ENCODE data around the gene IL20RA.

Gene IL20RA

GRCh38 chr6:137025786-137026730, 18.7 kb downstream of the IL20RA start:
- no peak overlapping the region for H3K27ac ChIP-seq (ENCODE audit: low read depth, low read length)
- no peak overlapping the region for H3K4me3 ChIP-seq (ENCODE audit: low read depth in 1 of 5, low read length in 5 of 5)
- H3K27me3 ChIP-seq (ENCODE audit: control insufficient read depth in 5 of 5, insufficient read depth in 4 of 5, low read length in 5 of 5), result peaks cover 0 to 2% (median 0%) of the 10 kb centered on the region in 5 donors
- H3K9ac ChIP-seq (ENCODE audit: low read length in 5 of 5), result no peak overlapping the region
- H3K4me1 ChIP-seq (ENCODE audit: control insufficient read depth in 5 of 5, insufficient read depth in 5 of 5, low read length in 5 of 5), result no peaks in the 10 kb centered on the region
- no peaks in the 10 kb centered on the region for H3K36me3 ChIP-seq (ENCODE audit: control insufficient read depth in 5 of 5, insufficient read depth in 5 of 5, low read length in 5 of 5)
- H3K9me3 ChIP-seq (ENCODE audit: control insufficient read depth in 5 of 5, low read length in 5 of 5), result no peaks in the 10 kb centered on the region

DNA sequence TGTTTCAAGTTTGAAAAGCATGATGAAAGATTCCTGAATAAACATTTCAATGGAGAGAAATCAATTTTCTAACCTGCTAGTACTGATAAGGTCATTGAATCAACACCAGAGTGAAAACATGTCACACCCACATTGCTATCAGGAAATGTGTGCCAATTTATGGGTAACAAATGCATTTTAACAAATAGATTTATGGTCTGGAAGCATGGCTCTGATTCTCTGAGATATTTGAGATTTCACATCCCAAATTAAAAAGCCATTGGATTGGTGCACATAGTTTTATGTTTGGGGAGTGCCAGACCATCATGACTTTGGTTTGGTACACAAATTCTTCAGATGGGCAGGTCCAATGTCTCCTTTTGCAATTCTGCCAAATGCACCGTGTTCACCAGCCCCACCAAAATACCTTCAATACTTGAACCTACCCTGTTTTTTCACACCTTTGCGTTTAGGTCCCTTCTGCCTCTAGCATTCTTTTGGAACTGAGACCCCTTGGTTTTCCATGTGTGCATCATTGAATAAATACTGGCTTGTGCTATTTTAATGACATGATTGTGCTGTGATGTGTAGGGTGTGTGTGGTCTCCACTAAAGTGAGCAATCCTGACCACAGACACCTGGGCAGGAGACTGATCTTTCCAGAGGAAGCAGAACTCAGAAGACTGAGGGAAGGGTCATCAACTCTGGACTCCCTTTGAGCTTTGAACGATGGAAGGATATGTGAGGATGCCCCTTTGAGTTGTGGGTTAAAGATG, 20.4 kb downstream of the IL20RA start:
- H3K4me1 ChIP-seq (ENCODE audit: control insufficient read depth in 5 of 5, insufficient read depth in 5 of 5, low read length in 5 of 5), result no peaks in the 10 kb centered on the region
- H3K9me3 ChIP-seq (ENCODE audit: control insufficient read depth in 5 of 5, low read length in 5 of 5), result peaks cover 0 to 3% (median 0%) of the 10 kb centered on the region in 5 donors
- no peak overlapping the region for H3K9ac ChIP-seq (ENCODE audit: low read length in 5 of 5)
- no peak overlapping the region for H3K27ac ChIP-seq (ENCODE audit: low read depth, low read length)
- H3K4me3 ChIP-seq (ENCODE audit: low read depth in 1 of 5, low read length in 5 of 5), result no peak overlapping the region
- peaks cover 0 to 2% (median 0%) of the 10 kb centered on the region in 5 donors for H3K27me3 ChIP-seq (ENCODE audit: control insufficient read depth in 5 of 5, insufficient read depth in 4 of 5, low read length in 5 of 5)
- H3K36me3 ChIP-seq (ENCODE audit: control insufficient read depth in 5 of 5, insufficient read depth in 5 of 5, low read length in 5 of 5), result no peaks in the 10 kb centered on the region

DNA sequence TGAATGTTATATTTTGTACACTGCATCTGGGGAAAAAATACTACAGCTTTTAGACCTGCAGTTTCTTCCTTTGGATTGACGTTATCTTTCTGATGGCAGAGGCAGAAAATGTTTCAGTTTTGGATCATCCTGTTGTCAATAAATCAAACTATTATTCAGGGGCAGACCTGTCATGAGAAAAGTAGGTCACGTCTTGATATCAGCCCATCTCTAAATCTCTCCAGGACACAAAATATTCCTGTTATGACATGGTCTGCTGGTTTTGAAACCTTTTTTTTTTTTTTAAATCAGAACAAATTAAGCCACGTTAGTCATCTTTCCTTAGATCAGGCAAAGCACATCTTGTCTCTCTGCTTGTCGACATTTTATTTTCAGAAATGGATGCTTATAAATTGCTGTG, 24.0 kb downstream of the IL20RA start:
- Histone ChIP-seq H3K36me3 (ENCODE audit: control insufficient read depth in 5 of 5, insufficient read depth in 5 of 5, low read length in 5 of 5) (no peaks in the 10 kb centered on the region), H3K27me3 (ENCODE audit: control insufficient read depth in 5 of 5, insufficient read depth in 4 of 5, low read length in 5 of 5) (peaks cover 0 to 12% (median 3%) of the 10 kb centered on the region in 5 donors), H3K4me3 (ENCODE audit: low read depth in 1 of 5, low read length in 5 of 5) (no peak overlapping the region), H3K9ac (ENCODE audit: low read length in 5 of 5) (no peak overlapping the region), H3K27ac (ENCODE audit: low read depth, low read length) (no peak overlapping the region), H3K9me3 (ENCODE audit: control insufficient read depth in 5 of 5, low read length in 5 of 5) (peaks cover 0 to 3% (median 0%) of the 10 kb centered on the region in 5 donors), H3K4me1 (ENCODE audit: control insufficient read depth in 5 of 5, insufficient read depth in 5 of 5, low read length in 5 of 5) (no peaks in the 10 kb centered on the region)

- Histone ChIP-seq H3K36me3 (ENCODE audit: control insufficient read depth in 5 of 5, insufficient read depth in 5 of 5, low read length in 5 of 5) (no peaks in the 10 kb centered on the region), H3K9me3 (ENCODE audit: control insufficient read depth in 5 of 5, low read length in 5 of 5) (peaks cover 0 to 3% (median 0%) of the 10 kb centered on the region in 5 donors), H3K4me3 (ENCODE audit: low read depth in 1 of 5, low read length in 5 of 5) (no peak overlapping the region), H3K27me3 (ENCODE audit: control insufficient read depth in 5 of 5, insufficient read depth in 4 of 5, low read length in 5 of 5) (peaks cover 0 to 16% (median 3%) of the 10 kb centered on the region in 5 donors), H3K9ac (ENCODE audit: low read length in 5 of 5) (no peak overlapping the region), H3K4me1 (ENCODE audit: control insufficient read depth in 5 of 5, insufficient read depth in 5 of 5, low read length in 5 of 5) (no peaks in the 10 kb centered on the region), H3K27ac (ENCODE audit: low read depth, low read length) (no peak overlapping the region)
Observed at GRCh38 chr6:137019476-137020272, 25.1 kb downstream of the IL20RA start.

GRCh38 chr6:137017081-137017480, 27.7 kb downstream of the IL20RA start:
- Histone ChIP-seq H3K4me3 (ENCODE audit: low read depth in 1 of 5, low read length in 5 of 5) (no peak overlapping the region), H3K4me1 (ENCODE audit: control insufficient read depth in 5 of 5, insufficient read depth in 5 of 5, low read length in 5 of 5) (no peaks in the 10 kb centered on the region), H3K27me3 (ENCODE audit: control insufficient read depth in 5 of 5, insufficient read depth in 4 of 5, low read length in 5 of 5) (peaks cover 0 to 17% (median 3%) of the 10 kb centered on the region in 5 donors), H3K36me3 (ENCODE audit: control insufficient read depth in 5 of 5, insufficient read depth in 5 of 5, low read length in 5 of 5) (no peaks in the 10 kb centered on the region), H3K9me3 (ENCODE audit: control insufficient read depth in 5 of 5, low read length in 5 of 5) (peaks cover 0 to 3% (median 0%) of the 10 kb centered on the region in 5 donors), H3K9ac (ENCODE audit: low read length in 5 of 5) (no peak overlapping the region), H3K27ac (ENCODE audit: low read depth, low read length) (no peak overlapping the region)

- Histone ChIP-seq H3K27ac (ENCODE audit: low read depth, low read length) (no peak overlapping the region), H3K4me3 (ENCODE audit: low read depth in 1 of 5, low read length in 5 of 5) (no peak overlapping the region), H3K9ac (ENCODE audit: low read length in 5 of 5) (no peak overlapping the region), H3K36me3 (ENCODE audit: control insufficient read depth in 5 of 5, insufficient read depth in 5 of 5, low read length in 5 of 5) (no peaks in the 10 kb centered on the region), H3K27me3 (ENCODE audit: control insufficient read depth in 5 of 5, insufficient read depth in 4 of 5, low read length in 5 of 5) (peaks cover 0 to 19% (median 4%) of the 10 kb centered on the region in 5 donors), H3K4me1 (ENCODE audit: control insufficient read depth in 5 of 5, insufficient read depth in 5 of 5, low read length in 5 of 5) (no peaks in the 10 kb centered on the region), H3K9me3 (ENCODE audit: control insufficient read depth in 5 of 5, low read length in 5 of 5) (peaks cover 0 to 3% (median 0%) of the 10 kb centered on the region in 5 donors)
Observed at GRCh38 chr6:137016356-137016755, 28.4 kb downstream of the IL20RA start.

DNA sequence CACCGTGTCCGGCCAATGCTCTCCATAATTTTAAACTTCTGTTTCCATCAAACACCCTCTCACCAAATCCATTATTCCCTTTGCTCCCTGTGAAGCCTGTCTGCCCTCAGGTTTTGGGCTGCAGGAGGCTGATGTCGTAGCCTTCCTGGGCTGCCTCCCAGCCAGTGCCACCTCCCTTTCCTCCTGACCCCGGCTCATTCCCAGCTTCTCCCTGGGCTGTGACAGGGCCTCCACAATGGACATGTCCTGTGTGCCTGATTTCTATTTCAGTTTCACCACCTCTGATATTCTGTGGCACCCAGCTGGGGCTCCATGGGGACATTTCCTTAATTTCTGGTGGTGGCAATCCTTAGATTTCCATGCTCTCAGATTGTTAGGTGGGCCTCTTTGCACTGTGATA, 28.8 kb downstream of the IL20RA start:
- no peak overlapping the region for H3K27ac ChIP-seq (ENCODE audit: low read depth, low read length)
- H3K36me3 ChIP-seq (ENCODE audit: control insufficient read depth in 5 of 5, insufficient read depth in 5 of 5, low read length in 5 of 5), result no peaks in the 10 kb centered on the region
- H3K4me3 ChIP-seq (ENCODE audit: low read depth in 1 of 5, low read length in 5 of 5), result no peak overlapping the region
- H3K27me3 ChIP-seq (ENCODE audit: control insufficient read depth in 5 of 5, insufficient read depth in 4 of 5, low read length in 5 of 5), result peaks cover 0 to 19% (median 4%) of the 10 kb centered on the region in 5 donors
- H3K9me3 ChIP-seq (ENCODE audit: control insufficient read depth in 5 of 5, low read length in 5 of 5), result peaks cover 0 to 3% (median 0%) of the 10 kb centered on the region in 5 donors
- no peaks in the 10 kb centered on the region for H3K4me1 ChIP-seq (ENCODE audit: control insufficient read depth in 5 of 5, insufficient read depth in 5 of 5, low read length in 5 of 5)
- no peak overlapping the region for H3K9ac ChIP-seq (ENCODE audit: low read length in 5 of 5)

- no peaks in the 10 kb centered on the region for H3K4me1 ChIP-seq (ENCODE audit: control insufficient read depth in 5 of 5, insufficient read depth in 5 of 5, low read length in 5 of 5)
- H3K36me3 ChIP-seq (ENCODE audit: control insufficient read depth in 5 of 5, insufficient read depth in 5 of 5, low read length in 5 of 5), result no peaks in the 10 kb centered on the region
- no peak overlapping the region for H3K4me3 ChIP-seq (ENCODE audit: low read depth in 1 of 5, low read length in 5 of 5)
- H3K27me3 ChIP-seq (ENCODE audit: control insufficient read depth in 5 of 5, insufficient read depth in 4 of 5, low read length in 5 of 5), result peaks cover 0 to 19% (median 4%) of the 10 kb centered on the region in 5 donors
- H3K9me3 ChIP-seq (ENCODE audit: control insufficient read depth in 5 of 5, low read length in 5 of 5), result no peaks in the 10 kb centered on the region
- no peak overlapping the region for H3K27ac ChIP-seq (ENCODE audit: low read depth, low read length)
- no peak overlapping the region for H3K9ac ChIP-seq (ENCODE audit: low read length in 5 of 5)
Observed at GRCh38 chr6:137013738-137014602, 30.8 kb downstream of the IL20RA start.

DNA sequence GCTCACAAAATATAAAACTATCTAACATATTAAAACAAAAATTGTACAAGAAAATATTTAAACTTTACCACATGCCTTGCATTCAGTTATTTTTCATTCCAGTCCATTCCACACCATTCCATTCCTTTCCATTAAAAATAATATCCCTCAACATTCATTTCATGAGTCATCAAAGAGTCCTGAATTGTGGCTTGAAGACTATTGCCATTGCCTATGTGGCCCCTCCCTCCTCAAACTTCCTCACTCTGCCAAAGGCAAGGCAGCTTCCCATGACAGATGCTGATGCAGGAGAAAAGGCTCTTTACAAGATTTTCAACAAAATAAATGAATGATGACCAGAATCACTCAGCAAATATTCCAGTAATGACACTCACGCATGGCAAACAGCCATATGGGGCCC, 31.7 kb downstream of the IL20RA start:
- Histone ChIP-seq H3K27ac (ENCODE audit: low read depth, low read length) (no peak overlapping the region), H3K36me3 (ENCODE audit: control insufficient read depth in 5 of 5, insufficient read depth in 5 of 5, low read length in 5 of 5) (no peaks in the 10 kb centered on the region), H3K9ac (ENCODE audit: low read length in 5 of 5) (no peak overlapping the region), H3K4me1 (ENCODE audit: control insufficient read depth in 5 of 5, insufficient read depth in 5 of 5, low read length in 5 of 5) (no peaks in the 10 kb centered on the region), H3K9me3 (ENCODE audit: control insufficient read depth in 5 of 5, low read length in 5 of 5) (no peaks in the 10 kb centered on the region), H3K4me3 (ENCODE audit: low read depth in 1 of 5, low read length in 5 of 5) (no peak overlapping the region), H3K27me3 (ENCODE audit: control insufficient read depth in 5 of 5, insufficient read depth in 4 of 5, low read length in 5 of 5) (peaks cover 0 to 19% (median 4%) of the 10 kb centered on the region in 5 donors)
